Upper lobe of left lung (tissue), 4 donors: ENCODE results near the gene H6PD.

Source experiments
- EP300 ChIP-seq, 4 donors: sonication (generic); formaldehyde crosslinking; IDR thresholded peaks; one replicate each; pipeline ENCODE4 v1.5.1; 2017; ENCODE audit warnings: antibody characterized with exemption in 4 of 4, control low read depth in 2 of 4
- POLR2A ChIP-seq, 4 donors: fragments of 450-650 bp; IDR thresholded peaks; one replicate each; pipeline ENCODE4 v1.5.1; 2016 to 2017; ENCODE audit warnings: antibody characterized with exemption in 4 of 4, mild to moderate bottlenecking in 2 of 4
- POLR2AphosphoS5 ChIP-seq, 2 donors: sonication (generic); formaldehyde crosslinking; IDR thresholded peaks; one replicate each; pipeline ENCODE4 v1.5.1; 2017; ENCODE audit warnings: antibody characterized with exemption in 2 of 2
- TF ChIP-seq, protein P1 (sequence below), 6 experiments: fragments of 450-650 bp in 4 of 6; fragments of 200-600 bp in 2 of 6; sonication (generic) in 2 of 6; IDR thresholded peaks; one replicate each; pipeline ENCODE4 v1.5.1; 2016 to 2019; ENCODE audit warnings: antibody characterized with exemption in 6 of 6

DNA sequence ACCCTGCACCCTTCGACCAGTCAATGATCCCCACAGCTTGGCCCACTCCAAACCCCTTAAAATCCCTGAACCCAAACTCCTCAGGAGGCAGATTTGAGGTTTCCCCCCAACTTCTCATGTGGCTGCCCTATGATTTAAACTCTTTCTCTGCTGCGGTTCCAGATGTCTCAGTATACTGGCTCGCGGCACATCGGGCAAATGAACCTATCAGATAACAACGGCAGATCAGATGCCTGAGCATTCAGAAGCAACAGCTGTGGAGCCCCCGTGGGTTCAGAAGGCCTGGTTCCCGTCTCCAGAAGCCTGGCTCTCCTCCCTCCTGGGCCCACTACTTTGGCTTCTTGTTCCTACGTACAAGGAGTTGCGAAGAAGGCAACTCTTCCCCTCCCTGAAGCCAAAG is 43.3 kb upstream of the H6PD start:
- no peak for TF ChIP-seq POLR2AphosphoS5 (IDR thresholded peaks at IDR 0.05)
- TF ChIP-seq POLR2A (IDR thresholded peaks at IDR 0.05) = no peak
- TF ChIP-seq, protein P1, sequence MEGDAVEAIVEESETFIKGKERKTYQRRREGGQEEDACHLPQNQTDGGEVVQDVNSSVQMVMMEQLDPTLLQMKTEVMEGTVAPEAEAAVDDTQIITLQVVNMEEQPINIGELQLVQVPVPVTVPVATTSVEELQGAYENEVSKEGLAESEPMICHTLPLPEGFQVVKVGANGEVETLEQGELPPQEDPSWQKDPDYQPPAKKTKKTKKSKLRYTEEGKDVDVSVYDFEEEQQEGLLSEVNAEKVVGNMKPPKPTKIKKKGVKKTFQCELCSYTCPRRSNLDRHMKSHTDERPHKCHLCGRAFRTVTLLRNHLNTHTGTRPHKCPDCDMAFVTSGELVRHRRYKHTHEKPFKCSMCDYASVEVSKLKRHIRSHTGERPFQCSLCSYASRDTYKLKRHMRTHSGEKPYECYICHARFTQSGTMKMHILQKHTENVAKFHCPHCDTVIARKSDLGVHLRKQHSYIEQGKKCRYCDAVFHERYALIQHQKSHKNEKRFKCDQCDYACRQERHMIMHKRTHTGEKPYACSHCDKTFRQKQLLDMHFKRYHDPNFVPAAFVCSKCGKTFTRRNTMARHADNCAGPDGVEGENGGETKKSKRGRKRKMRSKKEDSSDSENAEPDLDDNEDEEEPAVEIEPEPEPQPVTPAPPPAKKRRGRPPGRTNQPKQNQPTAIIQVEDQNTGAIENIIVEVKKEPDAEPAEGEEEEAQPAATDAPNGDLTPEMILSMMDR (IDR thresholded peaks at IDR 0.05) = no peak
- no peak for TF ChIP-seq EP300 (IDR thresholded peaks at IDR 0.05)
